HepG2 (cell line): Measurements from ENCODE around the gene RNF123. TPM values are rescaled to one million over a fixed set of nuclear protein-coding genes. Genes with fewer than 3 reads are reported as not detected.
A peak's percentile ranks its signal among the peaks of the same experiment; 100 is the strongest.

Experiments
- CBFB ChIP-seq: sonication (generic); formaldehyde crosslinking; IDR thresholded peaks from 2 replicates; pipeline ENCODE4 v1.4.0; 2020; ENCODE audit warnings: missing genetic modification reagents
- EP300 ChIP-seq, 3 experiments: sonication (generic) in 1 of 3; formaldehyde crosslinking in 1 of 3; IDR thresholded peaks; 2 replicates each; pipeline versions ENCODE4 v1.5.1 to v1.6.1; 2011 to 2020; ENCODE audit warnings: low read depth in 2 of 3, low read length in 2 of 3, borderline replicate concordance in 1 of 3, improper control_type of control experiment in 1 of 3, mild to moderate bottlenecking in 1 of 3, missing genetic modification reagents in 1 of 3, moderate library complexity in 1 of 3
- HCFC1 ChIP-seq: fragments of 150-350 bp; IDR thresholded peaks from 2 replicates; pipeline ENCODE4 v1.6.1; 2014; ENCODE audit warnings: low read depth, low read length
- MIER2 ChIP-seq: IDR thresholded peaks from 2 replicates; pipeline ENCODE4 v1.6.1; 2016; ENCODE audit warnings: missing biosample characterization, missing genetic modification reagents
- RAD21 ChIP-seq: fragments of 450-650 bp; formaldehyde crosslinking; IDR thresholded peaks from 2 replicates; pipeline ENCODE4 v1.5.0; 2020; ENCODE audit warnings: mild to moderate bottlenecking
- ZNF296 ChIP-seq: sonication (generic); formaldehyde crosslinking; conservative IDR thresholded peaks from 2 replicates; pipeline ENCODE4 v1.5.0; 2020; ENCODE audit warnings: mild to moderate bottlenecking, missing genetic modification reagents
- polyA plus RNA-seq, 8 experiments: library from polyadenylated mRNA; depleted of rRNA in 3 of 8; stranded (reverse) in 7 of 8; unstranded in 1 of 8; fragments of >200 nt; fragmentation: Illumina TruSeq in 4 of 8; extraction: Trizol in 4 of 8; gene quantifications; 2 replicates each; pipeline versions ENCODE4 v1.2.1 to v1.2.3, GENCODE V29; 2011 to 2016; ENCODE audit warnings: low read depth in 4 of 8, missing spikeins in 1 of 8, mixed read lengths in 1 of 8; ENCODE audit not compliant: insufficient read depth in 1 of 8
- total RNA-seq, 5 experiments: library from RNA; depleted of rRNA; stranded (reverse); fragments of >200 nt; fragmentation: Illumina TruSeq; extraction: Trizol; gene quantifications; 2 replicates each; pipeline ENCODE4 v1.2.3, GENCODE V29; 2016; ENCODE audit warnings: low read depth in 1 of 5
- TF ChIP-seq, protein P1 (sequence below): sonication (generic); formaldehyde crosslinking; IDR thresholded peaks from 2 replicates; pipeline ENCODE4 v1.5.1; 2020; ENCODE audit warnings: missing genetic modification reagents, mild to moderate bottlenecking, borderline replicate concordance
- TF ChIP-seq, protein P2 (sequence below): sonication (generic); formaldehyde crosslinking; IDR thresholded peaks from 2 replicates; pipeline ENCODE4 v1.4.0; 2020; ENCODE audit warnings: missing genetic modification reagents
- TF ChIP-seq, protein P3 (sequence below): sonication (generic); formaldehyde crosslinking; IDR thresholded peaks from 2 replicates; pipeline ENCODE4 v1.4.0; 2020; ENCODE audit warnings: missing genetic modification reagents
- TF ChIP-seq, protein P4 (sequence below): sonication (generic); formaldehyde crosslinking; IDR thresholded peaks from 2 replicates; pipeline ENCODE4 v1.5.0; 2020; ENCODE audit warnings: missing genetic modification reagents, mild to moderate bottlenecking, borderline replicate concordance
- TF ChIP-seq, protein P5 (sequence below): sonication (generic); formaldehyde crosslinking; IDR thresholded peaks from 2 replicates; pipeline ENCODE4 v1.5.0; 2020; ENCODE audit warnings: missing genetic modification reagents
- TF ChIP-seq, protein P6 (sequence below): sonication (generic); formaldehyde crosslinking; IDR thresholded peaks from 2 replicates; pipeline ENCODE4 v1.4.0; 2020; ENCODE audit warnings: missing genetic modification reagents, borderline replicate concordance
- TF ChIP-seq, protein P7 (sequence below): sonication (generic); formaldehyde crosslinking; IDR thresholded peaks from 2 replicates; pipeline ENCODE4 v1.4.0; 2020; ENCODE audit warnings: missing genetic modification reagents
- TF ChIP-seq, protein P8 (sequence below): sonication (generic); formaldehyde crosslinking; IDR thresholded peaks from 2 replicates; pipeline ENCODE4 v1.4.0; 2020; ENCODE audit warnings: missing genetic modification reagents, mild to moderate bottlenecking, borderline replicate concordance

The RNF123 gene
- total and polyA plus RNA-seq, 2 of the 13 experiments (the other 11 are each of a cell fraction or from before 2014, with no cell fraction given), result 29.9 to 82.2 TPM

DNA sequence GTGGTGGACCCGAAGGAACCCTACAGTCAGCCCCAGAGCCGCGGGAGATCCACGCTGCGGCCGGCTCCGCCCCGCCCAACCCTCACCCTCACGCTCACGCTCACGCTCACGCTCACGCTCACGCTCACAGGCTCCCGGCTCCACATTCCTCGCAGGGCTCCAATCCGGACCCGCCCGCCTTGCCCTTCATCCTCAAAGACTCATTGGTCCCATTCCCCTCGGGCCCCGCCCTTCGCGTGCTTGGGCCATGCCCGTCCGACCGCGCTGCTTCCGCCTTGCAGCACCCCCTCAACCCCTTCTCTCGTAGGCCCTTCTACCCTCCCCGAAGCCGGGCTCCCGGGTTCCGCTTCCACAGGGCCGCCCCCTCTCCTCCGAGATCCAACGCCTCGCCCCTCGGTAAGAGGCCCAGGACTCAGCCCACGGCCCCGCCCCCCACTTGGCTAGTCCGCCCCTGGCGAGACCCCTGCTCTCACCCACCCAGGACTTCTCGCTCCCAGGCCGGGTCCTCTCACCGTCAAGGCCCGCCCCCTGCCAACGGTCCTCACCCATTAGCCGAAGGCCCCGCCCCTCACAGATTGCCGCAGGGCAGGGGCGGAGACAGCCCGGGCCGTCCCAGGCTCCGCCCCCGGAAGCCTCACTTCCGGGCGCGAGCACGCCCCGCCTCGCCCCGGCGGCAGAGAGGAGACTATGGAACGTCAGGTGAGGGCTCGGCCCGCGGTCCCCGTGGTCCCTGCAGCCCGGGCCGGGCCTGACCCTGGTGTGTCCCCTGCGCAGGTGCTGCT, 15.5 kb upstream of the RNF123 start, which contains the start of gene APEH (continued):
- TF ChIP-seq, protein P1, sequence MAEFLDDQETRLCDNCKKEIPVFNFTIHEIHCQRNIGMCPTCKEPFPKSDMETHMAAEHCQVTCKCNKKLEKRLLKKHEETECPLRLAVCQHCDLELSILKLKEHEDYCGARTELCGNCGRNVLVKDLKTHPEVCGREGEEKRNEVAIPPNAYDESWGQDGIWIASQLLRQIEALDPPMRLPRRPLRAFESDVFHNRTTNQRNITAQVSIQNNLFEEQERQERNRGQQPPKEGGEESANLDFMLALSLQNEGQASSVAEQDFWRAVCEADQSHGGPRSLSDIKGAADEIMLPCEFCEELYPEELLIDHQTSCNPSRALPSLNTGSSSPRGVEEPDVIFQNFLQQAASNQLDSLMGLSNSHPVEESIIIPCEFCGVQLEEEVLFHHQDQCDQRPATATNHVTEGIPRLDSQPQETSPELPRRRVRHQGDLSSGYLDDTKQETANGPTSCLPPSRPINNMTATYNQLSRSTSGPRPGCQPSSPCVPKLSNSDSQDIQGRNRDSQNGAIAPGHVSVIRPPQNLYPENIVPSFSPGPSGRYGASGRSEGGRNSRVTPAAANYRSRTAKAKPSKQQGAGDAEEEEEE (CRISPR knock-in tag), result no peak; the same call in 1 of the 2 replicates
- TF ChIP-seq ZNF296 (CRISPR knock-in tag), result no peak
- TF ChIP-seq, protein P2, sequence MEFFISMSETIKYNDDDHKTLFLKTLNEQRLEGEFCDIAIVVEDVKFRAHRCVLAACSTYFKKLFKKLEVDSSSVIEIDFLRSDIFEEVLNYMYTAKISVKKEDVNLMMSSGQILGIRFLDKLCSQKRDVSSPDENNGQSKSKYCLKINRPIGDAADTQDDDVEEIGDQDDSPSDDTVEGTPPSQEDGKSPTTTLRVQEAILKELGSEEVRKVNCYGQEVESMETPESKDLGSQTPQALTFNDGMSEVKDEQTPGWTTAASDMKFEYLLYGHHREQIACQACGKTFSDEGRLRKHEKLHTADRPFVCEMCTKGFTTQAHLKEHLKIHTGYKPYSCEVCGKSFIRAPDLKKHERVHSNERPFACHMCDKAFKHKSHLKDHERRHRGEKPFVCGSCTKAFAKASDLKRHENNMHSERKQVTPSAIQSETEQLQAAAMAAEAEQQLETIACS (CRISPR knock-in tag), result peak; percentile 77
- TF ChIP-seq, protein P3, sequence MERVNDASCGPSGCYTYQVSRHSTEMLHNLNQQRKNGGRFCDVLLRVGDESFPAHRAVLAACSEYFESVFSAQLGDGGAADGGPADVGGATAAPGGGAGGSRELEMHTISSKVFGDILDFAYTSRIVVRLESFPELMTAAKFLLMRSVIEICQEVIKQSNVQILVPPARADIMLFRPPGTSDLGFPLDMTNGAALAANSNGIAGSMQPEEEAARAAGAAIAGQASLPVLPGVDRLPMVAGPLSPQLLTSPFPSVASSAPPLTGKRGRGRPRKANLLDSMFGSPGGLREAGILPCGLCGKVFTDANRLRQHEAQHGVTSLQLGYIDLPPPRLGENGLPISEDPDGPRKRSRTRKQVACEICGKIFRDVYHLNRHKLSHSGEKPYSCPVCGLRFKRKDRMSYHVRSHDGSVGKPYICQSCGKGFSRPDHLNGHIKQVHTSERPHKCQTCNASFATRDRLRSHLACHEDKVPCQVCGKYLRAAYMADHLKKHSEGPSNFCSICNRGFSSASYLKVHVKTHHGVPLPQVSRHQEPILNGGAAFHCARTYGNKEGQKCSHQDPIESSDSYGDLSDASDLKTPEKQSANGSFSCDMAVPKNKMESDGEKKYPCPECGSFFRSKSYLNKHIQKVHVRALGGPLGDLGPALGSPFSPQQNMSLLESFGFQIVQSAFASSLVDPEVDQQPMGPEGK, result no peak; the same call in 1 of the 2 replicates
- TF ChIP-seq, protein P4, sequence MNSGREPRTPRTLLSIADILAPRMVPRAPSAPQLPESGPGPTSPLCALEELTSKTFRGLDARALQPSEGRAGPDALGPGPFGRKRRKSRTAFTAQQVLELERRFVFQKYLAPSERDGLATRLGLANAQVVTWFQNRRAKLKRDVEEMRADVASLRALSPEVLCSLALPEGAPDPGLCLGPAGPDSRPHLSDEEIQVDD (CRISPR knock-in tag), result 0 out of 2 replicates have a peak, but pooled peaks have one; percentile 68
- TF ChIP-seq, protein P5, sequence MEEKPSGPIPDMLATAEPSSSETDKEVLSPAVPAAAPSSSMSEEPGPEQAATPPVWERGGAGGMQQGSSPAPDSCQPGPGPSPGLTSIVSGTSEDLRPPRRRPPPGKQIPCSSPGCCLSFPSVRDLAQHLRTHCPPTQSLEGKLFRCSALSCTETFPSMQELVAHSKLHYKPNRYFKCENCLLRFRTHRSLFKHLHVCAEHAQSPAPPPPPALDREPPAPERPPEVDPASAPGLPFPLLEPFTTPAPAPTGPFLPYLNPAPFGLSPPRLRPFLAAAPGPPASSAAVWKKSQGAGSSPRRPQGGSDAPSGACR, result no peak; the same call in 1 of the 2 replicates
- TF ChIP-seq, protein P6, sequence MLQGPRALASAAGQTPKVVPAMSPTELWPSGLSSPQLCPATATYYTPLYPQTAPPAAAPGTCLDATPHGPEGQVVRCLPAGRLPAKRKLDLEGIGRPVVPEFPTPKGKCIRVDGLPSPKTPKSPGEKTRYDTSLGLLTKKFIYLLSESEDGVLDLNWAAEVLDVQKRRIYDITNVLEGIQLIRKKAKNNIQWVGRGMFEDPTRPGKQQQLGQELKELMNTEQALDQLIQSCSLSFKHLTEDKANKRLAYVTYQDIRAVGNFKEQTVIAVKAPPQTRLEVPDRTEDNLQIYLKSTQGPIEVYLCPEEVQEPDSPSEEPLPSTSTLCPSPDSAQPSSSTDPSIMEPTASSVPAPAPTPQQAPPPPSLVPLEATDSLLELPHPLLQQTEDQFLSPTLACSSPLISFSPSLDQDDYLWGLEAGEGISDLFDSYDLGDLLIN, result no peak
- TF ChIP-seq, protein P7, sequence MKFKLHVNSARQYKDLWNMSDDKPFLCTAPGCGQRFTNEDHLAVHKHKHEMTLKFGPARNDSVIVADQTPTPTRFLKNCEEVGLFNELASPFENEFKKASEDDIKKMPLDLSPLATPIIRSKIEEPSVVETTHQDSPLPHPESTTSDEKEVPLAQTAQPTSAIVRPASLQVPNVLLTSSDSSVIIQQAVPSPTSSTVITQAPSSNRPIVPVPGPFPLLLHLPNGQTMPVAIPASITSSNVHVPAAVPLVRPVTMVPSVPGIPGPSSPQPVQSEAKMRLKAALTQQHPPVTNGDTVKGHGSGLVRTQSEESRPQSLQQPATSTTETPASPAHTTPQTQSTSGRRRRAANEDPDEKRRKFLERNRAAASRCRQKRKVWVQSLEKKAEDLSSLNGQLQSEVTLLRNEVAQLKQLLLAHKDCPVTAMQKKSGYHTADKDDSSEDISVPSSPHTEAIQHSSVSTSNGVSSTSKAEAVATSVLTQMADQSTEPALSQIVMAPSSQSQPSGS (CRISPR knock-in tag), result no peak
- no peak for TF ChIP-seq HCFC1
- no peak for TF ChIP-seq CBFB (CRISPR knock-in tag)
- no peak for TF ChIP-seq RAD21 (CRISPR knock-in tag)
- no peak for TF ChIP-seq MIER2
- no peak for TF ChIP-seq EP300 (IDR thresholded peaks at IDR 0.05; ENCODE audit: low read depth in 2 of 2, low read length in 2 of 2)
- no peak for TF ChIP-seq EP300 (CRISPR knock-in tag; IDR thresholded peaks at IDR 0.05; ENCODE audit: borderline replicate concordance)
- TF ChIP-seq, protein P8, sequence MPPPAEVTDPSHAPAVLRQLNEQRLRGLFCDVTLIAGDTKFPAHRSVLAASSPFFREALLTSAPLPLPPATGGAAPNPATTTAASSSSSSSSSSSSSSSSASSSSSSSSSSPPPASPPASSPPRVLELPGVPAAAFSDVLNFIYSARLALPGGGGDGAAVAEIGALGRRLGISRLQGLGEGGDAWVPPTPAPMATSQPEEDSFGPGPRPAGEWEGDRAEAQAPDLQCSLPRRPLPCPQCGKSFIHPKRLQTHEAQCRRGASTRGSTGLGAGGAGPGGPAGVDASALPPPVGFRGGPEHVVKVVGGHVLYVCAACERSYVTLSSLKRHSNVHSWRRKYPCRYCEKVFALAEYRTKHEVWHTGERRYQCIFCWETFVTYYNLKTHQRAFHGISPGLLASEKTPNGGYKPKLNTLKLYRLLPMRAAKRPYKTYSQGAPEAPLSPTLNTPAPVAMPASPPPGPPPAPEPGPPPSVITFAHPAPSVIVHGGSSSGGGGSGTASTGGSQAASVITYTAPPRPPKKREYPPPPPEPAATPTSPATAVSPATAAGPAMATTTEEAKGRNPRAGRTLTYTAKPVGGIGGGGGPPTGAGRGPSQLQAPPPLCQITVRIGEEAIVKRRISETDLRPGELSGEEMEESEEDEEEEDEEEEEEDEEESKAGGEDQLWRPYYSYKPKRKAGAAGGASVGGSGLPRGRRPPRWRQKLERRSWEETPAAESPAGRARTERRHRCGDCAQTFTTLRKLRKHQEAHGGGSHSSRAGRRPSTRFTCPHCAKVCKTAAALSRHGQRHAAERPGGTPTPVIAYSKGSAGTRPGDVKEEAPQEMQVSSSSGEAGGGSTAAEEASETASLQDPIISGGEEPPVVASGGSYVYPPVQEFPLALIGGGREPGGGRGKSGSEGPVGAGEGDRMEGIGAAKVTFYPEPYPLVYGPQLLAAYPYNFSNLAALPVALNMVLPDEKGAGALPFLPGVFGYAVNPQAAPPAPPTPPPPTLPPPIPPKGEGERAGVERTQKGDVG (CRISPR knock-in tag), result 0 out of 2 replicates have a peak, but pooled peaks have one; percentile 10
